ENCODE data around the gene LBX1.

LBX1 gene

GRCh38 chr10:101216207-101217043, 12.8 kb downstream of the LBX1 start:
- no peak for TF ChIP-seq CTCF (IDR thresholded peaks at IDR 0.05)

- TF ChIP-seq CTCF (IDR thresholded peaks at IDR 0.05): no peak
Measured at GRCh38 chr10:101215397-101216206, 13.7 kb downstream of the LBX1 start.

- TF ChIP-seq CTCF (IDR thresholded peaks at IDR 0.05): peak; percentile 68
Measured at GRCh38 chr10:101214446-101215396, 14.5 kb downstream of the LBX1 start.

- no peak for TF ChIP-seq CTCF (IDR thresholded peaks at IDR 0.05)
Measured at GRCh38 chr10:101208543-101208942, 20.7 kb downstream of the LBX1 start.

- no peak for TF ChIP-seq CTCF (IDR thresholded peaks at IDR 0.05)
Measured at GRCh38 chr10:101207026-101207425, 22.2 kb downstream of the LBX1 start.

- TF ChIP-seq CTCF (IDR thresholded peaks at IDR 0.05): no peak
Measured at GRCh38 chr10:101195921-101196320, 33.3 kb downstream of the LBX1 start.
